Osteoblast (primary cell): Measurements from ENCODE around the gene SLC9A3. TPM values are rescaled to one million over a fixed set of nuclear protein-coding genes. Genes with fewer than 3 reads are reported as not detected.

Experiments used
- DNase-seq: peaks from one replicate; pipeline ENCODE4 v3.0.0; 2011; ENCODE audit warnings: low spot score, mixed read lengths; ENCODE audit not compliant: insufficient read length; ENCODE audit errors: missing footprints
- H2AFZ ChIP-seq: 2 replicates; pipeline ENCODE4 v1.6.0; 2011; ENCODE audit warnings: mild to moderate bottlenecking, low read length
- H3K27ac ChIP-seq: 2 replicates; pipeline ENCODE4 v1.5.1; 2011; ENCODE audit warnings: mild to moderate bottlenecking, low read depth, low read length, moderate library complexity
- H3K27me3 ChIP-seq: 2 replicates; pipeline ENCODE4 v1.6.0; 2012; ENCODE audit warnings: mild to moderate bottlenecking, control low read depth, inconsistent platforms, low read length, moderate library complexity; ENCODE audit not compliant: insufficient read depth
- H3K36me3 ChIP-seq: 2 replicates; pipeline ENCODE4 v1.5.1; 2011; ENCODE audit warnings: mild to moderate bottlenecking, low read length, control low read depth, moderate library complexity; ENCODE audit not compliant: insufficient read depth
- H3K4me1 ChIP-seq: 2 replicates; pipeline ENCODE4 v1.5.1; 2011; ENCODE audit warnings: mild to moderate bottlenecking, low read length, control low read depth, moderate library complexity; ENCODE audit not compliant: insufficient read depth
- H3K4me2 ChIP-seq: 2 replicates; pipeline ENCODE4 v1.6.0; 2011; ENCODE audit warnings: mild to moderate bottlenecking, low read length; ENCODE audit not compliant: insufficient read depth
- H3K4me3 ChIP-seq: fragments of 200-600 bp; sonication (generic); 3 replicates; pipeline ENCODE4 v1.5.1; 2012; ENCODE audit warnings: mild to moderate bottlenecking, low read length, inconsistent platforms; ENCODE audit not compliant: insufficient read depth
- H3K79me2 ChIP-seq: 2 replicates; pipeline ENCODE4 v1.6.0; 2012; ENCODE audit warnings: mild to moderate bottlenecking, low read length, control low read depth, inconsistent platforms; ENCODE audit not compliant: insufficient read depth
- H3K9me3 ChIP-seq: 2 replicates; pipeline ENCODE4 v1.5.1; 2011; ENCODE audit warnings: low read depth, low read length, control low read depth
- H4K20me1 ChIP-seq: 2 replicates; pipeline ENCODE4 v1.6.0; 2012; ENCODE audit warnings: mild to moderate bottlenecking, low read length, control low read depth; ENCODE audit not compliant: insufficient read depth
- total RNA-seq: library from RNA; depleted of rRNA; stranded (reverse); fragments of >200 nt; gene quantifications from 2 replicates; pipeline ENCODE4 v1.2.3, GENCODE V29; 2012
- TF ChIP-seq, protein P1 (sequence below): IDR thresholded peaks from 2 replicates; pipeline ENCODE4 v1.5.1; 2011; ENCODE audit warnings: mild to moderate bottlenecking, low read depth, low read length, moderate library complexity; ENCODE audit errors: extremely low read depth

The SLC9A3 gene
- total RNA-seq, 1 donor = 1.4 TPM

DNA sequence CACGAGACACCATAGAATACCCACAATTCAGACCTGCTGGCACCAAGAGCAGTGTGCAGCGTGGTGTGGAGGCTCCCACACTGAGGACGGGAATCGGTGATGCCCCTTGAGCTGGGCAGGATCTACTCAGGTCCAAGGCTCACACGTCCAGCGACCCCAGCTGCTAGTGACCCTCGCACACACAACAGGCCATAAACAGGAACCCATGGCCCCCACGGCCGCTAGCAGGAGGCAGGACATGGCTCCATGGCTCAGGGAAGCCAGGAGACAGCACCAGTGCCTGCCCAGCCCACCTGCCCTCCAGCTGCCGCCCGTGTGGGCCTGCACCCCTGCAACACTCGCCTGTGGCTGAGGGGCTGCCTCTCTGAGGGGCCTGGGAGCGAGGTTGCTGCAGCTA, 43.4 kb upstream of the SLC9A3 start:
- peaks cover 8% of the 10 kb centered on the region for H3K4me1 ChIP-seq

DNA sequence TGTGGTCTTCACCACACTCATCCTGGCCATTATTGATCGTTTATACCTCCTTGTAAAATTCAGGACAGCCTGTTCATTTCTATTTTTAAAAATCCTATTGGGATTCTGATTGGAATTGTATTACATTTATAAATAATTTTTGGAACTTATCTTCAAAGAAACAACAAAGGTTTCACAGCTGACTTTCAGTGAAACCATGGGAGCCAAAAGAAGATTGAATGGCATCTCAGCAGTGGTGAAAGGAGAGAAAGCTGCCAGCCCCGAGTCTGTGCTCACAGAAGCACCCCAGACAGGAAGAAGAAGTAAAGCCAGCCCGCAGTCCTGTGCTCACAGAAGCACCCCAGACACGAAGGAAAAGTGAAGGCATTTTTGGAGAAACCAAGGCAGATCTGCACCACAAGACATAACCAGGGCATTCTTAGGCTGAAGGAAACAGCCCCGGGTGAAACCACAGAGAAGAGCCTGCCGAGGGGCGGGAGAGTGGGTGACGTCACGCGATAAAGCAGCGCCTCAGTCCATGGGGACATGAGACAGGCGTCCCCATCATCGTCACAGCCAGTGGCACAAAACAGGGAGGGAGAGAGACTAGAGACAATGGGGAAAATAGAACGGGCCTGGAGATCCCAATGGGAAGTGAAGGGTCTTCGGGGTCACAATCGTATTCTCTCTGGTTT, 42.5 kb upstream of the SLC9A3 start:
- H3K27me3 ChIP-seq = peaks cover 30% of the 10 kb centered on the region
- TF ChIP-seq, protein P1, sequence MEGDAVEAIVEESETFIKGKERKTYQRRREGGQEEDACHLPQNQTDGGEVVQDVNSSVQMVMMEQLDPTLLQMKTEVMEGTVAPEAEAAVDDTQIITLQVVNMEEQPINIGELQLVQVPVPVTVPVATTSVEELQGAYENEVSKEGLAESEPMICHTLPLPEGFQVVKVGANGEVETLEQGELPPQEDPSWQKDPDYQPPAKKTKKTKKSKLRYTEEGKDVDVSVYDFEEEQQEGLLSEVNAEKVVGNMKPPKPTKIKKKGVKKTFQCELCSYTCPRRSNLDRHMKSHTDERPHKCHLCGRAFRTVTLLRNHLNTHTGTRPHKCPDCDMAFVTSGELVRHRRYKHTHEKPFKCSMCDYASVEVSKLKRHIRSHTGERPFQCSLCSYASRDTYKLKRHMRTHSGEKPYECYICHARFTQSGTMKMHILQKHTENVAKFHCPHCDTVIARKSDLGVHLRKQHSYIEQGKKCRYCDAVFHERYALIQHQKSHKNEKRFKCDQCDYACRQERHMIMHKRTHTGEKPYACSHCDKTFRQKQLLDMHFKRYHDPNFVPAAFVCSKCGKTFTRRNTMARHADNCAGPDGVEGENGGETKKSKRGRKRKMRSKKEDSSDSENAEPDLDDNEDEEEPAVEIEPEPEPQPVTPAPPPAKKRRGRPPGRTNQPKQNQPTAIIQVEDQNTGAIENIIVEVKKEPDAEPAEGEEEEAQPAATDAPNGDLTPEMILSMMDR = no peak
- peak; percentile 21 for DNase-seq
- H3K4me2 ChIP-seq = no peak overlapping the region
- H2AFZ ChIP-seq = no peak overlapping the region
- no peak overlapping the region for H3K27ac ChIP-seq
- peaks cover 2% of the 10 kb centered on the region for H3K9me3 ChIP-seq
- no peaks in the 10 kb centered on the region for H3K79me2 ChIP-seq
- H4K20me1 ChIP-seq = no peaks in the 10 kb centered on the region
- no peak overlapping the region for H3K4me3 ChIP-seq
- H3K4me1 ChIP-seq = peaks cover 8% of the 10 kb centered on the region
- H3K36me3 ChIP-seq = no peaks in the 10 kb centered on the region

More for the DNA sequence above, 43.4 kb upstream of the SLC9A3 start:
- no peaks in the 10 kb centered on the region for H3K36me3 ChIP-seq
- H3K9me3 ChIP-seq = peaks cover 2% of the 10 kb centered on the region
- no peaks in the 10 kb centered on the region for H3K79me2 ChIP-seq
- no peaks in the 10 kb centered on the region for H4K20me1 ChIP-seq
- H2AFZ ChIP-seq = no peak overlapping the region
- H3K27me3 ChIP-seq = peaks cover 39% of the 10 kb centered on the region
- DNase-seq = no peak
- TF ChIP-seq, protein P1 = no peak
- no peak overlapping the region for H3K4me3 ChIP-seq
- H3K27ac ChIP-seq = no peak overlapping the region
- no peak overlapping the region for H3K4me2 ChIP-seq

DNA sequence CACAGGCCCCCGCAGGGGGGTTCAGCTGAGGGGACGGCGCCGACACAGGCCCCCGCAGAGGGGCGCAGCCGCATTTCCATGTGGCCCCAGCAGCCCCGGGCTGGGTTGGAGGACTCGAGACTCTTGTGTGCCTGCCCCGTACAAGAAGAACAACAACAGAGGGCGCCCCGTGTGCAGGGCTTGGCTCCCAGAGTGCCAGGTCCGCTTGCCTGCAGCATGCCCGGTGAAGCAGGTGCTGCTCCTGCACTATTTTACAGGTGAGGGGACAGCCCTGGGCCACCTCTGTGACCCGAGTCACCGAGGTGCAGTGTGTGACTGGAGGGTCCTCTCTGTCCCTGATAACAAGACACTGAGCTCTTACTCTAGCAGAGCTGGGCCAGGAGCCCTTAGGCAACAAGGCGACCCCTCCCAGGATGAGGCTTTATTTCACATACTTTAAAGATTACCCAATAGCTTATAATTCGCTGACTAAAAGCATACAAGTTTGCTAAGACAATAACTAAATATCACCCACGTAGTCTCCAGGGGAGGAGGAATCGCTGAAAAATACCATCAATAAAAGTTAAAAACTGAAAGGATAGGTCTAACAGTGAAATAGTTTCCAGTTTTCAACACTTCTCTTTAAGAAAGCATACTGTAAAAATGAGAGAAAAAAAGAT, 41.7 kb upstream of the SLC9A3 start:
- no peaks in the 10 kb centered on the region for H4K20me1 ChIP-seq
- H3K4me3 ChIP-seq = no peak overlapping the region
- no peaks in the 10 kb centered on the region for H3K79me2 ChIP-seq
- no peaks in the 10 kb centered on the region for H3K36me3 ChIP-seq
- H2AFZ ChIP-seq = no peak overlapping the region
- H3K27ac ChIP-seq = no peak overlapping the region
- H3K27me3 ChIP-seq = peaks cover 33% of the 10 kb centered on the region
- peak; percentile 93 for DNase-seq
- H3K4me2 ChIP-seq = peak overlapping the region; percentile 48
- TF ChIP-seq, protein P1 = no peak
- H3K9me3 ChIP-seq = peaks cover 2% of the 10 kb centered on the region
- H3K4me1 ChIP-seq = peaks cover 8% of the 10 kb centered on the region

DNA sequence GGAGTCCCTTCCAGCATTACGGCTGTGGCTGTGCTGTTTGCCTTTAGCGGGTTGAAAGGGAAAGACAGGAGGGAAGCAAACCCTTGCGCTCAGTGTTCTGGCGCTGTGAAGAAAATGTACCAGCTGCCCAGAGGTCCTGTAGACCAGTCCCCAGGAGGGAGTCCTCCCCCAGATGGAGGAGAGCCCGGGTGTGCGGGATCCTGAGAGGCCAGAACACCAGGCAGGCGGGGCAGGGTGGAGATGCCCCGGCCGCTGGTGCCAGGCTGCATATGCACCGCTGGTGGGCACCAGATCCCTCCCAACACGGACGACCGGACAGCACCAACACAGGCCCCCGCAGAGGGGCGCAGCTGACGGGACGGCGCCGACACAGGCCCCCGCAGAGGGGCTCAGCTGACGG, 37.2 kb upstream of the SLC9A3 start:
- no peaks in the 10 kb centered on the region for H4K20me1 ChIP-seq
- no peak overlapping the region for H2AFZ ChIP-seq
- H3K27me3 ChIP-seq = peaks cover 29% of the 10 kb centered on the region
- TF ChIP-seq, protein P1 = no peak
- H3K9me3 ChIP-seq = no peaks in the 10 kb centered on the region
- no peaks in the 10 kb centered on the region for H3K79me2 ChIP-seq
- no peak for DNase-seq
- H3K27ac ChIP-seq = no peak overlapping the region
- H3K4me2 ChIP-seq = no peak overlapping the region
- H3K36me3 ChIP-seq = no peaks in the 10 kb centered on the region
- peaks cover 7% of the 10 kb centered on the region for H3K4me1 ChIP-seq
- H3K4me3 ChIP-seq = no peak overlapping the region
